ENCODE data around the gene EIF5A2. TPM values are rescaled to one million over a fixed set of nuclear protein-coding genes. Genes with fewer than 3 reads are reported as not detected.
A peak's percentile ranks its signal among the peaks of the same experiment; 100 is the strongest.

EIF5A2 gene
- total RNA-seq, 1 experiment from 2014 or later, result 11.6 TPM

GRCh38 chr3:170858599-170858998, 49.8 kb downstream of the EIF5A2 start:
- no peak for DNase-seq (ENCODE audit: low read depth)

GRCh38 chr3:170852324-170852723, 56.1 kb downstream of the EIF5A2 start:
- DNase-seq (ENCODE audit: low read depth), result no peak

GRCh38 chr3:170848292-170848917, 60.0 kb downstream of the EIF5A2 start:
- DNase-seq (ENCODE audit: low read depth), result peak; percentile 34

GRCh38 chr3:170844377-170844776, 64.1 kb downstream of the EIF5A2 start:
- DNase-seq (ENCODE audit: low read depth), result no peak

GRCh38 chr3:170840291-170840859, 68.1 kb downstream of the EIF5A2 start:
- DNase-seq (ENCODE audit: low read depth), result no peak

- peak; percentile 28 for DNase-seq (ENCODE audit: low read depth)
Observed at GRCh38 chr3:170839518-170840100, 68.8 kb downstream of the EIF5A2 start.

Other genes starting within 250 kb of the EIF5A2 start
- gene RPL22L1, start 38.4 kb downstream of the EIF5A2 start, total RNA-seq (2014; rRNA removed), result 585 and 621 TPM in 2 replicates
- not detected in 2 replicates for gene SLC2A2, start 118.1 kb upstream of the EIF5A2 start, total RNA-seq (2014; rRNA removed)